Erythroblast (primary cell): Measurements from ENCODE around the gene MME.

Source experiments
- GATA1 ChIP-seq: IDR thresholded peaks from 2 replicates; pipeline ENCODE4 v1.6.1; 2011; ENCODE audit warnings: low read depth, mild to moderate bottlenecking, control low read depth, low read length, moderate library complexity
- POLR2A ChIP-seq: IDR thresholded peaks from 2 replicates; pipeline ENCODE4 v1.6.1; 2011; ENCODE audit warnings: mild to moderate bottlenecking, low read length

DNA sequence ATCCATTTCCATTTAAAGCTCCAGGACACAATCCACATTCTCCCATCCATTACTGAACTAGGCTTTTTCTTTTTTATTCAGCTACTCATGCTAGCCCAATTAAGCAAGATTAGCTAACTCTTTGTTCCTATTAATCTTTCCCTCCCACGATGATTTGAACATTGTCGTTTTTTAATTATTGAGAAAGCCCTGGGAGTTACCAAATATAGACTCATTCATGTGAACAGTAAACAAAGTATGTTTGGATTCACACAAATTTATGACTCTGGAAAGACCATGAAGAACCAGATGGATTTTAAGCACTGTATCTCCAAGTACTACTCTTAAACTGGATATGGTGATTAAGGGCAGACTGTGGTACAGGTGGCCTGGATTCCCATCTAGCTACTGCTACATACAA is 131.1 kb downstream of the MME start:
- TF ChIP-seq POLR2A (no peak), GATA1 (no peak)
